Peyer's patch (tissue), 4 donors: ENCODE data around the gene ACAP1.

Experiments used
- CTCF ChIP-seq, 6 experiments: fragments of 450-650 bp in 4 of 6; fragments of 200-600 bp in 2 of 6; sonication (generic) in 1 of 6; IDR thresholded peaks; one replicate each; pipeline ENCODE4 v1.5.1; 2017 to 2019; ENCODE audit warnings: antibody characterized with exemption in 6 of 6, mild to moderate bottlenecking in 3 of 6, moderate library complexity in 1 of 6
- POLR2A ChIP-seq, 2 donors: fragments of 450-650 bp; IDR thresholded peaks; one replicate each; pipeline ENCODE4 v1.5.1; 2017; ENCODE audit warnings: antibody characterized with exemption in 2 of 2, mild to moderate bottlenecking in 2 of 2, moderate library complexity in 2 of 2

- TF ChIP-seq POLR2A (IDR thresholded peaks at IDR 0.05): no peak
- no peak for TF ChIP-seq CTCF (IDR thresholded peaks at IDR 0.05)
Measured at GRCh38 chr17:7346761-7347614, 10.7 kb downstream of the ACAP1 start.
